Transverse colon (tissue), 4 donors: ENCODE data around the gene SCLY.

Experiments
- CTCF ChIP-seq, 5 experiments: fragments of 200-600 bp in 3 of 5; fragments of 450-650 bp in 2 of 5; sonication (generic) in 3 of 5; IDR thresholded peaks; 1 replicate in 2 of 5; 2 replicates in 3 of 5; pipeline ENCODE4 v1.5.1; 2016 to 2017; ENCODE audit warnings: antibody characterized with exemption in 5 of 5, inconsistent platforms in 3 of 5, mild to moderate bottlenecking in 2 of 5, moderate library complexity in 1 of 5
- POLR2A ChIP-seq: fragments of 450-650 bp; IDR thresholded peaks from one replicate; pipeline ENCODE4 v1.6.1; 2016; ENCODE audit warnings: antibody characterized with exemption, mild to moderate bottlenecking, moderate library complexity
- POLR2AphosphoS5 ChIP-seq, 3 donors: sonication (generic); formaldehyde crosslinking; IDR thresholded peaks; one replicate each; pipeline ENCODE4 v1.6.1; 2016; ENCODE audit warnings: antibody characterized with exemption in 3 of 3

- no peak for TF ChIP-seq CTCF (IDR thresholded peaks at IDR 0.05)
- no peak for TF ChIP-seq POLR2A
- TF ChIP-seq POLR2AphosphoS5 (IDR thresholded peaks at IDR 0.05): no peak
Observed at GRCh38 chr2:238080518-238080917, 19.7 kb downstream of the SCLY start.
